HG02938 (cell line): ENCODE results near the gene CCND2.
"Not testable (repeated sequence)": the region's sequence is repeated elsewhere in the genome, so short reads cannot be mapped to it uniquely, and the experiment has no call there.

ENCODE experiments used
- ATAC-seq: cut with Tn5 transposase; IDR thresholded peaks from one replicate; pipeline ENCODE4 v1.9.1; 2021; ENCODE audit warnings: mild to moderate bottlenecking, moderate library complexity; ENCODE audit not compliant: unreplicated experiment

The CCND2 gene

GRCh38 chr12:4273652-4274395 is at the start of gene CCND2:
TSS of gene CCND2 (plus strand) at chr12:4273762. CDS start at chr12:4274041, 279 bp downstream.
- no peak for ATAC-seq

GRCh38 chr12:4224206-4224889 is 49.2 kb upstream of the CCND2 start:
- no peak for ATAC-seq

- ATAC-seq = no peak
Measured at GRCh38 chr12:4225571-4225970, 48.0 kb upstream of the CCND2 start.

GRCh38 chr12:4227046-4227445 is 46.5 kb upstream of the CCND2 start:
- no peak for ATAC-seq

DNA sequence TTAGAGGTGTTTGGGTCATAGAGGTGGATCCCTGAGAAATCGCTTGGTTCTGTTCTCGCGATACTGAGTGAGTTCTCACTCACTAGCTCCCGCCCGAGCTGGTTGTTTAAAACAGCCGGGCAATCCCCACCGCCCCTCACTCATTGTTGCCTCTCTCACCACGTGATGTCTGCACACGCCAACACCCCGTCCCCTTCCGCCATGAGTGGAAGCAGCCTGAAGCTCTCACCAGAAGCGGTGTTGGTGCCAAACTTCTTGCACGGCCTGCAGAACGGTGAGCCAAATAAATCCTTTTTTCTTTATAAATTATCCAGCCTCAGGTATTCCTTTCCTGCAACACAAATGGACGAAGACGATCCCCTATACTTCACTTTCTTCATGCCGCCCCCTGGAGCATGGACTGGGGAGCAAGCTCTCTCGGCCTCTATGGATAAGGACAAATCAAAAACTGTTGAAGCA is 45.4 kb upstream of the CCND2 start:
- ATAC-seq = no peak

- ATAC-seq = no peak
Measured at GRCh38 chr12:4230526-4230925, 43.0 kb upstream of the CCND2 start.

DNA sequence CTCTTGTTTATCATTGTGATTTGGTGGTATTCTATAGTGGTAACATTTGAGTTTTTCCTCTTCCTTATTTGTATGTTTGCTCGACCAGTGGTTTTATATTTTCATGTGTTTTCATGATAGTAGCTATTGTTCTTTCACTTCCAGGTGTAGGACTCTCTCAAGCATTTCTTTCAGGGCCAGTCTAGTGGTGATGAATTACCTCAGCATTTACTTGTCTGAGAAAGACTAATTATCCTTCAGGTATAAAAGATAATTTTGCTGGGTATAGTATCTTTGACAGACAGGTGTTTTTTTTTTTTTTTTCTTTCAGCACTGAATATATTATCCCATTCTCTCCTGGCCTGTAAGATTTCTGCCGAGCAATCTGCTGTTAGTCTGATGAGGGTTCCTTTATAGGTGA is 35.0 kb upstream of the CCND2 start:
- no peak for ATAC-seq

GRCh38 chr12:4239746-4240145 is 33.8 kb upstream of the CCND2 start:
- no peak for ATAC-seq

- ATAC-seq = no peak
Measured at GRCh38 chr12:4240161-4240783, 33.3 kb upstream of the CCND2 start.

GRCh38 chr12:4240981-4241380 is 32.6 kb upstream of the CCND2 start:
- no peak for ATAC-seq

DNA sequence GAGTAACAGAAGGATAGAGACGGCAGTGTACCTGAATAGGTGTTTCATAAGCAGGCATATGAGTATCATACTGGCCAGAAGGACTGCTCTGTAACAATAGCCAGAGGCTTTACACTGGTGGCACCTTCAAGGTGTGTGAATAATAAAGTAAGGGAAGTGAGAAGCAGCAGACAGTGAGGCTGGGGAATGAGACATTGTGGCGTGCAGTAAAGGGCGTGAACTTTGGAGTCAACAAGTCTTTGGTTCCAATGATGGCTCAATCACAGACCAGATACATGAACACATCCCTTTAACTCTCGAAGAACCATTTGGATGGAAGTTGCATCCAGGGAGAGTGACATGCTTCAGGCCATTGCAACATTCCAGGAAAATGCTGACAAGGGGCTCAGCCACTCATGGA is 32.0 kb upstream of the CCND2 start:
- ATAC-seq = no peak

GRCh38 chr12:4242595-4242994 is 31.0 kb upstream of the CCND2 start:
- no peak for ATAC-seq

DNA sequence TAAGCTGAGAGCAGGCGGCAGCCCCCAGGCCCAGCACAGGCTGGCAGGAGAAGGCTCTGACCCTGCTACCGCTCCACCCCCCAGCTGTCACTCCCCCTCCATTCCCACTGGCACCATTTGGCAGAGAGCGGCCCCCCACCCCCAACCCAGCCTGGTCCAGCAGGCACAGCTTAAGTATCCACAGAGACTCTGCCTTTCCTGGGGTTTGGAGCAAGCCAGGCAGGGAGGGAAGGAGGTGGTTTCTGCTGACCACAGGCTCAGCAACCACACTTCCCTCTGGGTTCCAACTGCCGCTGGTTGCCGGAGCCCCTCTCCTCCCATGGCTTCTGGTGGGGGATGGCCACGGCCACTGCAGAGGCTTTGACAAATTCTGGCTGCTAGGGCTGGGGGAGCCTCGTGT is 30.5 kb upstream of the CCND2 start:
- ATAC-seq = no peak

GRCh38 chr12:4243491-4244100 is 30.0 kb upstream of the CCND2 start:
- not testable (repeated sequence) for ATAC-seq

GRCh38 chr12:4244868-4245267 is 28.7 kb upstream of the CCND2 start:
- no peak for ATAC-seq

DNA sequence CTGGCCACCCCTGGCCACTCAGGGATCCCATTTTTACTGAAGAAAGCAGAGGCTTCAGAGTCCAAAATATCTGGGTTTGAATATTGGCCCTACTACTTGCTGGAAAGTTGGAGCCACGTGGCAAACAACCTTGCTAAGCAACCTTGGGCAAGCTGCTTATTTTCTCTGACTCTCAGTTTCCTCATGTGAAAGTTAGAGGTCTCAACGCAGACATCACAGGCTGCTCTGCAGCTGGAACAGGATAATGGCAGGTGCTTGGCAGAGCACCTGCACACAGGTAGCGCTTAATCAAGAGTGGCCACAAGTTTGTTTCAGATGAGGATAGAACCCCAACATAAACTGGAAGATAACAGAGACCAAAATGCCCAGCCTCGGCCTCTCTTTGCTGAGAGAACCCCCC is 28.1 kb upstream of the CCND2 start:
- ATAC-seq = no peak

DNA sequence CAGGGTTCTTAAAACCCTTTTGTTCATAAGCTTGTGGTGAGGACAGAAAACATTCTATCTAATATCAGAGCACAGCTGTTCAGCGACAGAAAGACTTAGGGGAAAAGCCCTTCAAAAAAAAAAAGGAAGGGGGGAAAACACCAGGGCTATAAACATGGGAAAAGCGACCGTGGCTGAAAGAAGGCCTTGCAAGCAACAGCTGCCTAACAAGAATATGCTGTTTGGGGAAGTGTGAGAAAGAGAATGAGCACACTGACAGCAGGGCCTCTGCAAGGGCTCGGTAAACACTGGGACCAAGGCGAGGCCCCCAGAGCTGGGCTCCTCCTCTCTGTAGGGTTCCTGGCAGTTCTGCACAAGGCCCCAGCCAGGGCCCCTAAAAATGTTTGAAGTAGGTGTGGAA is 27.4 kb upstream of the CCND2 start:
- ATAC-seq = no peak

DNA sequence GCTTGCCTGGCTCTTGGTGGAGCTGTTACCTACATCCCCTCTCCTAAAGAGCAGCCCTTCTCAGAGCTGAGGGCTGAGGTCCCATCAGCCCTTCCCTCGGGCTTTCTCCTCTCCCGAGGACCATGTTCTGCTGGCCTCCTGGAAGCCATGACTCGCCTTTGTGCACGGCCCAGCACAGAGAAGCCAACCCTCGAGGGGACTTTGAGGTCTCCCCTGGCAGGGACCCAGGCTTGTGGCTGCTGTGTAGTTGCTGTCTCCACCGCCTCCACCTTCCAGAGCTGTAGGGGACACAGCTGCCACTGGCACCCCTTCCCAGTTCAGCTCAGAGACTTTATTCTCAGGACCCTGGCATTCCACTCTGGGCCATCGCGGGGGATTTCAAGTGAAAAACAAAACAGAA is 22.9 kb upstream of the CCND2 start:
- no peak for ATAC-seq

GRCh38 chr12:4251216-4251891 is 22.2 kb upstream of the CCND2 start:
- ATAC-seq = no peak

DNA sequence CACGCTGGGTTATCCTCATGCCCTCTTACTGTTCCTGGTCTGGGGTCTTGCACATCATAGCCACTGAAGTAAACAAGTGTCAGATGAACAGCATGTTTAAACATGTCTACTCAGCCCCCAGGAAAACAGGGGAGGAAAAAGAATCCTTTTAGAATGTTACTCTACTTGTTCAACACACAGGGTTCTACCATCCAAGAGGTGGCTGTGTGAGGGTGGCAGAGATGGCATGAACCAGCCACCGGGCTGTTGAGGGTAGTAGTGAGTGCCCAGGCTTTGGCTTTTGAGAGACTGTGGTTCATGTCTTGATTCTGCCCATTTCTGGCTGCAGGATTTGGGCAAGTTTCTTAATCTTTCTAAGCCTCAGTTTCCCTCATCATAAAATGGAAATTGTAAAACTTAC is 21.6 kb upstream of the CCND2 start:
- no peak for ATAC-seq

DNA sequence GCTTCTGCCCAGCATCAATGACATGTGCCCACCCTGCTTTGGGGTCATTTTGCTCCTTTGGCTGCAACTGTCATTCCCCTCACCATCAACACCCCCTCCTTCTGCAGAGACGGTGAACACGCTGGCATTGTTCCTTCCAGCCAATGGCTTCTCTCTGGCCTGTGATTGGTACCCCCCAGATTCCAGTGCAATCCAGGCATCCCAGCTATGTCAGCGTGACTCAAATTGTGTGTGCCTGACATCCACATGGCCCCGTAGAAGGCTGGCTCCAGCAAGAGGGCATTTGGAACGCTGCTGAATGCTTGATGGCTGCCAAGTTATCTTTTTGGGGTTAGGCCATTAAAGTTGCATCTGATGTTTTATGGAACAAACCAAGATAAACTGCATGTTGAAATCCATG is 21.0 kb upstream of the CCND2 start:
- no peak for ATAC-seq
